ENCODE measurements around the gene ABAT.

DNA sequence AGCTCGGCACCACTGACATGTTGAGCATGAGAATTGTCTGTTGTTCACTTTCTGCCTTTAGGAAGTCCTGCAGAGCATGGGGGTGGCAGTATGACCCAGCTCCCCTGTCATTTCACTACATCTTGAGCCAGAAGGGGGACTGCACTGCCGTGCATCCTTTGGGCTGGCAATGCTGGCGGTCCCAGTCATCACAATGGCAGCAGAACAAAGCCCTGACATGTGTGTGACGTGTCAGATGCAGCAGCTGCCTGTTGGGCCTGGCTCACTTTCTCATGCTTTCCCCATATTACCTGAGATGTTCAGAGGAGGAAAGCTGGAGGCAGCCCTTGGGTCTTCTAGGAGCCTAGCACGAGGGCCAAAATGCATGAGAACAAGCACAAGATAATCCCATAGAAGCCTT lies 6.3 kb upstream of the ABAT start:
- no peak for TF ChIP-seq POLR2A (IDR thresholded peaks at IDR 0.05)
- TF ChIP-seq, protein P1, sequence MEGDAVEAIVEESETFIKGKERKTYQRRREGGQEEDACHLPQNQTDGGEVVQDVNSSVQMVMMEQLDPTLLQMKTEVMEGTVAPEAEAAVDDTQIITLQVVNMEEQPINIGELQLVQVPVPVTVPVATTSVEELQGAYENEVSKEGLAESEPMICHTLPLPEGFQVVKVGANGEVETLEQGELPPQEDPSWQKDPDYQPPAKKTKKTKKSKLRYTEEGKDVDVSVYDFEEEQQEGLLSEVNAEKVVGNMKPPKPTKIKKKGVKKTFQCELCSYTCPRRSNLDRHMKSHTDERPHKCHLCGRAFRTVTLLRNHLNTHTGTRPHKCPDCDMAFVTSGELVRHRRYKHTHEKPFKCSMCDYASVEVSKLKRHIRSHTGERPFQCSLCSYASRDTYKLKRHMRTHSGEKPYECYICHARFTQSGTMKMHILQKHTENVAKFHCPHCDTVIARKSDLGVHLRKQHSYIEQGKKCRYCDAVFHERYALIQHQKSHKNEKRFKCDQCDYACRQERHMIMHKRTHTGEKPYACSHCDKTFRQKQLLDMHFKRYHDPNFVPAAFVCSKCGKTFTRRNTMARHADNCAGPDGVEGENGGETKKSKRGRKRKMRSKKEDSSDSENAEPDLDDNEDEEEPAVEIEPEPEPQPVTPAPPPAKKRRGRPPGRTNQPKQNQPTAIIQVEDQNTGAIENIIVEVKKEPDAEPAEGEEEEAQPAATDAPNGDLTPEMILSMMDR (IDR thresholded peaks at IDR 0.05) = no peak

All from Peyer's patch (tissue), 4 donors.